22Rv1 (cell line): ENCODE results near the gene DMD.

Experiments used
- H3K27ac ChIP-seq: fragments of 450-650 bp; 2 replicates; pipeline ENCODE4 v1.5.1; 2017
- CTCF ChIP-seq: fragments of 450-650 bp; IDR thresholded peaks from 2 replicates; pipeline ENCODE4 v1.5.1; 2017; ENCODE audit warnings: mild to moderate bottlenecking
- ZFX ChIP-seq: fragments of 450-650 bp; IDR thresholded peaks from 2 replicates; pipeline ENCODE4 v1.6.1; 2017; ENCODE audit warnings: antibody characterized with exemption, borderline replicate concordance

DMD gene

GRCh38 chrX:32495855-32496254, 715.5 kb downstream of the DMD start:
- H3K27ac ChIP-seq = no peak overlapping the region
- TF ChIP-seq ZFX (no peak), CTCF (no peak)

GRCh38 chrX:32489125-32489524, 722.2 kb downstream of the DMD start:
- no peak for TF ChIP-seq CTCF
- TF ChIP-seq ZFX = no peak
- no peak overlapping the region for H3K27ac ChIP-seq

- peak; percentile 56 for TF ChIP-seq CTCF
- no peak for TF ChIP-seq ZFX
- H3K27ac ChIP-seq = no peak overlapping the region
These were observed 727.7 kb downstream of the DMD start for GRCh38 chrX:32483534-32484136.

- TF ChIP-seq CTCF (no peak), ZFX (no peak)
- no peak overlapping the region for H3K27ac ChIP-seq
These were observed 731.3 kb downstream of the DMD start for GRCh38 chrX:32480019-32480418.

GRCh38 chrX:32472364-32472763, 739.0 kb downstream of the DMD start:
- no peak overlapping the region for H3K27ac ChIP-seq

GRCh38 chrX:32455704-32456103, 755.6 kb downstream of the DMD start:
- no peak for TF ChIP-seq ZFX
- TF ChIP-seq CTCF = no peak
- no peak overlapping the region for H3K27ac ChIP-seq

More at GRCh38 chrX:32472364-32472763, 739.0 kb downstream of the DMD start:
- TF ChIP-seq ZFX (no peak), CTCF (no peak)

- TF ChIP-seq CTCF (no peak), ZFX (no peak)
- no peak overlapping the region for H3K27ac ChIP-seq
These were observed 759.2 kb downstream of the DMD start for GRCh38 chrX:32451954-32452695.
